ENCODE results near the gene CEP152.

DNA sequence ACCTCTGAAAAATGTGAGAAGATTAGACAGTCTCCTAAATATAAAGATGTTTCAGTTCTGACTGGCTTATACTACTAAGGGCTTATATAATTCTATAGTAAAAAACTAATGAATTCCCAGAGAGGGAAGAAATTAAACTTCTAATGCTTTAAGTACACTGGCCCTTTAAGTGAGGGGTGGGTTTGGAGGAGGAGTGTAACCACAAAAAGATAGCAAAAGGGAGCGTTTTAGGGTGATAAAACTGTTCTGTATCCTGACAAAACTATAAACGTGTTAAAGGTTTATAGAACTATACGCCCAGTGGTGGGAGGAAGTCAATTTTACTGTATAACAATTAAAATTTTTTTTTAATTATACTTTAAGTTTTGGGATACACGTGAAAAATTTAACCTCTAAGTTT lies 45.8 kb downstream of the CEP152 start:
- no peak for TF ChIP-seq CTCF (IDR thresholded peaks at IDR 0.05)
- TF ChIP-seq POLR2A (IDR thresholded peaks at IDR 0.05): no peak

Measured in Peyer's patch (tissue), 4 donors.